Fibroblast of skin of back (primary cell): ENCODE results near the gene TEX38. TPM values are rescaled to one million over a fixed set of nuclear protein-coding genes. Genes with fewer than 3 reads are reported as not detected.
A peak's percentile ranks its signal among the peaks of the same experiment; 100 is the strongest.
"Not testable (repeated sequence)": the region's sequence is repeated elsewhere in the genome, so short reads cannot be mapped to it uniquely, and the experiment has no call there.

Experiments
- DNase-seq: peaks from one replicate; pipeline ENCODE4 v3.0.0-alpha.2; 2013
- polyA plus RNA-seq, 2 experiments: library from polyadenylated mRNA; unstranded; fragments of 120-200 nt; gene quantifications; one replicate each; pipeline ENCODE4 v1.2.1, GENCODE V29; 2013; ENCODE audit not compliant: insufficient read length in 2 of 2

TEX38 gene
- polyA plus RNA-seq (2013, experiment 1 of 2; ENCODE audit: insufficient read length): not detected
- not detected for polyA plus RNA-seq (2013, experiment 2 of 2; ENCODE audit: insufficient read length)

GRCh38 chr1:46671554-46671953, at the start of gene TEX38:
Gene TEX38, plus strand, starts transcription at chr1:46671854. Its CDS starts 81 bp downstream, at chr1:46671935.
- no peak for DNase-seq

GRCh38 chr1:46621930-46622329, 49.7 kb upstream of the TEX38 start:
- DNase-seq: no peak

GRCh38 chr1:46622344-46622743, 49.3 kb upstream of the TEX38 start:
- peak; percentile 45 for DNase-seq

GRCh38 chr1:46623743-46624644, 47.7 kb upstream of the TEX38 start:
- DNase-seq: no peak

GRCh38 chr1:46630719-46631118, 40.9 kb upstream of the TEX38 start:
- DNase-seq: no peak

GRCh38 chr1:46635205-46635604, 36.4 kb upstream of the TEX38 start:
- no peak for DNase-seq

GRCh38 chr1:46637444-46638083, 34.1 kb upstream of the TEX38 start:
- DNase-seq: no peak

GRCh38 chr1:46638921-46639320, 32.7 kb upstream of the TEX38 start:
- DNase-seq: no peak

GRCh38 chr1:46639547-46639946, 32.1 kb upstream of the TEX38 start:
- DNase-seq: no peak

- no peak for DNase-seq
Measured at GRCh38 chr1:46642115-46642680, 29.5 kb upstream of the TEX38 start.

GRCh38 chr1:46643368-46643775, 28.3 kb upstream of the TEX38 start:
- peak; percentile 85 for DNase-seq

- DNase-seq: no peak
Measured at GRCh38 chr1:46645815-46646214, 25.8 kb upstream of the TEX38 start.

- no peak for DNase-seq
Measured at GRCh38 chr1:46646331-46646730, 25.3 kb upstream of the TEX38 start.

GRCh38 chr1:46646844-46647243, 24.8 kb upstream of the TEX38 start:
- no peak for DNase-seq

GRCh38 chr1:46647611-46648010, 24.0 kb upstream of the TEX38 start:
- DNase-seq: no peak

- DNase-seq: no peak
Measured at GRCh38 chr1:46649764-46650163, 21.9 kb upstream of the TEX38 start.

GRCh38 chr1:46650491-46650890, 21.2 kb upstream of the TEX38 start:
- no peak for DNase-seq

- DNase-seq: not testable (repeated sequence)
Measured at GRCh38 chr1:46651152-46651551, 20.5 kb upstream of the TEX38 start.

- no peak for DNase-seq
Measured at GRCh38 chr1:46652321-46653100, 19.1 kb upstream of the TEX38 start.

- no peak for DNase-seq
Measured at GRCh38 chr1:46653405-46653958, 18.2 kb upstream of the TEX38 start.

GRCh38 chr1:46654012-46654411, 17.6 kb upstream of the TEX38 start:
- no peak for DNase-seq

GRCh38 chr1:46654698-46655097, 17.0 kb upstream of the TEX38 start:
- not testable (repeated sequence) for DNase-seq
